ENCODE data around the gene AAGAB. TPM values are rescaled to one million over a fixed set of nuclear protein-coding genes. Genes with fewer than 3 reads are reported as not detected.
"Not testable (repeated sequence)": the region's sequence is repeated elsewhere in the genome, so short reads cannot be mapped to it uniquely, and the experiment has no call there.

Gene AAGAB
- total and polyA plus RNA-seq, 7 experiments from 2014 or later, result 19.5 to 47.8 (median 25.7) TPM

DNA sequence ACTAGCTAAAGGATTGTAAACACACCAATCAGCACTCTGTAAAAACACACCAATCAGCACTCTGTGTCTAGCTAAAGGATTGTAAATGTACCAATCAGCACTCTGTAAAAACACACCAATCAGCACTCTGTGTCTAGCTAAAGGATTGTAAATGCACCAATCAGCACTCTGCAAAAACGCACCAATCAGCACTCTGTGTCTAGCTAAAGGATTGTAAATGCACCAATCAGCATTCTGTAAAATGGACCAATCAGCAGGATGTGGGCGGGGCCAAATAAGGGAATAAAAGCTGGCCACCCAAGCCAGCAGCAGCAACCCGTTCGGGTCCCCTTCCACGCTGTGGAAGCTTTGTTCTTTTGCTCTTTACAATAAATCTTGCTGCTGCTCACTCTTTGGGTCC lies 7.9 kb downstream of the AAGAB start:
- H3K27ac Mint-ChIP-seq; H3K36me3 ChIP-seq (ENCODE audit: control insufficient read depth in 2 of 3, insufficient read depth in 3 of 3, low read length in 3 of 3); ATAC-seq; DNase-seq; H3K4me3 Mint-ChIP-seq; H3K4me3 ChIP-seq (ENCODE audit: low read length); H3K27ac ChIP-seq (ENCODE audit: low read depth, low read length); intact Hi-C loops (cut with micrococcal nuclease); H3K27me3 ChIP-seq (ENCODE audit: control insufficient read depth in 2 of 2, insufficient read depth in 2 of 2, low read length in 2 of 2); H3K9me3 Mint-ChIP-seq; H3K9me3 ChIP-seq (ENCODE audit: control insufficient read depth in 2 of 3, low read length in 3 of 3); H3K27me3 Mint-ChIP-seq: not testable (repeated sequence)
- ChIA-PET CTCF (interaction anchor here (0.7 kb wide), 1 partner anchor 185 kb away, joined by 4 read pairs; no protein-coding TSS in a partner anchor), POLR2A (interaction anchor here (0.6 to 1.0 kb wide), 2 partner anchors 11 to 742 kb away, joined by 3 to 4 read pairs; partner anchors contain the start of genes RPL4 and ZWILCH)
- H3K36me3 Mint-ChIP-seq, result peaks cover 0 to 44% (median 39%) of the 10 kb centered on the region in 5 donors
- H3K4me1 Mint-ChIP-seq, result peaks cover 14 to 62% (median 45%) of the 10 kb centered on the region in 7 donors
- peaks cover 3 to 13% of the 10 kb centered on the region in 2 donors for H3K4me1 ChIP-seq (ENCODE audit: control insufficient read depth in 2 of 2, insufficient read depth in 2 of 2, low read length in 2 of 2)

- Mint-ChIP-seq H3K27ac (no peak overlapping the region), H3K4me3 (no peak overlapping the region), H3K36me3 (peaks cover 0 to 42% (median 39%) of the 10 kb centered on the region in 5 donors), H3K9me3 (peaks cover 0 to 9% (median 2%) of the 10 kb centered on the region in 11 donors), H3K4me1 (peaks cover 28 to 69% (median 52%) of the 10 kb centered on the region in 7 donors), H3K27me3 (no peaks in the 10 kb centered on the region)
- Histone ChIP-seq H3K36me3 (ENCODE audit: control insufficient read depth in 2 of 3, insufficient read depth in 3 of 3, low read length in 3 of 3) (no peaks in the 10 kb centered on the region), H3K27ac (ENCODE audit: low read depth, low read length) (no peak overlapping the region), H3K27me3 (ENCODE audit: control insufficient read depth in 2 of 2, insufficient read depth in 2 of 2, low read length in 2 of 2) (no peaks in the 10 kb centered on the region), H3K4me3 (ENCODE audit: low read length) (no peak overlapping the region), H3K9me3 (ENCODE audit: control insufficient read depth in 2 of 3, low read length in 3 of 3) (no peaks in the 10 kb centered on the region), H3K4me1 (ENCODE audit: control insufficient read depth in 2 of 2, insufficient read depth in 2 of 2, low read length in 2 of 2) (peaks cover 16 to 28% of the 10 kb centered on the region in 2 donors)
- intact Hi-C loops (cut with micrococcal nuclease), result loop anchor here in 1 of 2 donors (5.0 kb wide), 1 partner anchor 163 kb away; no protein-coding TSS in a partner anchor
- ATAC-seq (no peak), DNase-seq (no peak)
- CTCF ChIA-PET, result no interaction called here
- POLR2A ChIA-PET, result interaction anchor here (0.8 kb wide), 1 partner anchor 47 kb away, joined by 3 read pairs; no protein-coding TSS in a partner anchor
These were observed 9.4 kb downstream of the AAGAB start for GRCh38 chr15:67244971-67245478.

DNA sequence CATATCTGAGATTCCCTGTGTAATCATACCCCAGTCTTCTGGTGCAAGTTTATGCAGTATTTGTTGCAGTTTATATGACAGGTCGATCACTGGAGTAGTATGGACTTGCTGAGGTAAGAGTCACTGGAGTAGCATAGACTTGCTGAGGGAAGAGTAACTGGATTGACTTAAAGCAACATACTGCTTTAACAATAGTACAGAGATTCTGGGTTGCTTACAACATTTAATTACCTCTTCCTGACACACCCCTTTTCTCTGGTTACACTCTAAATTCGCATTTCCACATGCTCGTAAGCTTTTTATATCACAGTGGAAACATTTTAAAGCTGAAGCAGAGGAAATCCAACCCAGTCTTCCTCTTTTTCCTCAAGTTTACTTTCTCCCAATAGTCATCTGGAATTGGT lies 11.8 kb downstream of the AAGAB start:
- H3K9me3 Mint-ChIP-seq, result peaks cover 0 to 9% (median 2%) of the 10 kb centered on the region in 11 donors

GRCh38 chr15:67241132-67241855 lies 13.2 kb downstream of the AAGAB start:
- peaks cover 0 to 4% (median 0%) of the 10 kb centered on the region in 11 donors for H3K9me3 Mint-ChIP-seq
- peaks cover 0 to 24% (median 18%) of the 10 kb centered on the region in 5 donors for H3K36me3 Mint-ChIP-seq
- DNase-seq, result peak in 1 of 9 donors; percentile 30
- ChIA-PET POLR2A (interaction anchor here (1.1 kb wide), 1 partner anchor 10 kb away, joined by 3 read pairs; no protein-coding TSS in a partner anchor), CTCF (interaction anchor here (0.5 to 2.1 kb wide), 5 partner anchors 9 to 295 kb away, joined by 3 to 11 read pairs (median 4); no protein-coding TSS in a partner anchor)
- H3K4me1 Mint-ChIP-seq, result peaks cover 34 to 66% (median 56%) of the 10 kb centered on the region in 7 donors
- Histone ChIP-seq H3K9me3 (ENCODE audit: control insufficient read depth in 2 of 3, low read length in 3 of 3) (no peaks in the 10 kb centered on the region), H3K4me3 (ENCODE audit: low read length) (peak overlapping the region; percentile 23), H3K4me1 (ENCODE audit: control insufficient read depth in 2 of 2, insufficient read depth in 2 of 2, low read length in 2 of 2) (peaks cover 16 to 34% of the 10 kb centered on the region in 2 donors), H3K27ac (ENCODE audit: low read depth, low read length) (peak overlapping the region; percentile 36), H3K36me3 (ENCODE audit: control insufficient read depth in 2 of 3, insufficient read depth in 3 of 3, low read length in 3 of 3) (no peaks in the 10 kb centered on the region), H3K27me3 (ENCODE audit: control insufficient read depth in 2 of 2, insufficient read depth in 2 of 2, low read length in 2 of 2) (no peaks in the 10 kb centered on the region)
- H3K4me3 Mint-ChIP-seq, result peak overlapping the region in 9 of 10 donors; percentile 18 to 71 (median 45)
- no peaks in the 10 kb centered on the region for H3K27me3 Mint-ChIP-seq
- intact Hi-C loops (cut with micrococcal nuclease), result loop anchor here (1.0 to 5.0 kb wide), 4 partner anchors 13 to 192 kb away; partner anchors contain the start of genes AAGAB (in 1 of the 2) and IQCH (in 1 of the 2)
- peak overlapping the region in 8 of 9 donors; percentile 46 to 88 (median 76) for H3K27ac Mint-ChIP-seq
- ATAC-seq, result peak; percentile 40

More for the DNA sequence above, 11.8 kb downstream of the AAGAB start:
- H3K4me3 ChIP-seq (ENCODE audit: low read length), result no peak overlapping the region
- H3K27ac Mint-ChIP-seq, result peak overlapping the region in 4 of 9 donors; percentile 9 to 56 (median 23)
- no peak for DNase-seq
- CTCF ChIA-PET, result no interaction called here
- H3K36me3 ChIP-seq (ENCODE audit: control insufficient read depth in 2 of 3, insufficient read depth in 3 of 3, low read length in 3 of 3), result no peaks in the 10 kb centered on the region
- no peak overlapping the region for H3K27ac ChIP-seq (ENCODE audit: low read depth, low read length)
- H3K4me1 ChIP-seq (ENCODE audit: control insufficient read depth in 2 of 2, insufficient read depth in 2 of 2, low read length in 2 of 2), result peaks cover 16 to 34% of the 10 kb centered on the region in 2 donors
- POLR2A ChIA-PET, result interaction anchor here (0.7 kb wide), 1 partner anchor 11 kb away, joined by 3 read pairs; no protein-coding TSS in a partner anchor
- H3K27me3 Mint-ChIP-seq, result no peaks in the 10 kb centered on the region
- no peaks in the 10 kb centered on the region for H3K27me3 ChIP-seq (ENCODE audit: control insufficient read depth in 2 of 2, insufficient read depth in 2 of 2, low read length in 2 of 2)
- peaks cover 0 to 35% (median 32%) of the 10 kb centered on the region in 5 donors for H3K36me3 Mint-ChIP-seq
- peak overlapping the region in 4 of 10 donors; percentile 1 to 64 (median 23) for H3K4me3 Mint-ChIP-seq
- H3K9me3 ChIP-seq (ENCODE audit: control insufficient read depth in 2 of 3, low read length in 3 of 3), result no peaks in the 10 kb centered on the region
- ATAC-seq, result no peak
- H3K4me1 Mint-ChIP-seq, result peaks cover 33 to 65% (median 53%) of the 10 kb centered on the region in 7 donors
- intact Hi-C loops (cut with micrococcal nuclease), result loop anchor here in 1 of 2 donors (5.0 kb wide), 1 partner anchor 160 kb away; no protein-coding TSS in a partner anchor

DNA sequence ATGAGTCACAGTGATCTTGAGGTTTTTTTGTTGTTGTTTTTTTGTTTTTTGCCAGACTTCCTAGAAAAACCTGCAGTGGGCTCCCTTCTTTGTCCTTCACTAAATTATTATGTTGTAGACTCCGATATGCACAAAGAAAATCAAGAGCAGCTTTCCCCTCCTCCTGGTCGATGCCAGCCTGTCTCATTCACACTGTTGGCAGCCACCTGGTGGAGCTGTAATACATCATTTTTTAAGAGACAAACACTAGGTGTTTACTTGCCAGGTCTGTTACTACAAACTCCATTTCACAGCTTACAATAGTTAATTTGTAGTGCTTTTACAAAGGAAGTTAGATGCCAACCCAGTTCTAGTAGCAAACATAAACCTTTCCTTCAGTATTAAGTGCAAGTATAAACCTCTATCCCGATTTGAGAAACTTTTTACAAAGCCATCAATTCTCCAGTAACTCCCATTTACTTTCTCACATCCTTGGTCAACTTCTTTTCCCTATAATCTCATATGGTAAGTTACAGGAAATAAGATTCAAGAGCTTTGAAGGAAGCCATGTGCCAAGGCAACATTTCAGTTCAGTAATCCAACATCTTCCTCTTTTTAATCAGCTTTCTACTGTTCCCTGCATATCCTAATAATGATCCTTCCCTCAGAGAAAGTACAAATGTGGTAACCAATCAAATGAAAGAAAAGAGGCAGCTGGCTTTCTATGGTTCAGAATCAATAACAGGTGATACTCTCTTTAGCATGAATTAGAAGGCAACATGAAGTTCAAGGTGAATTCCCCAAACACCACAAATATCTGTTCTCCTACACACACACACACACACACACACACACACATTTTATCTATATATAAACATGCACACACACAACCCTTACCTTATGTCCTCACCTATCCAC lies 14.0 kb downstream of the AAGAB start:
- Mint-ChIP-seq H3K27ac (peak overlapping the region in 8 of 9 donors; percentile 46 to 88 (median 70)), H3K27me3 (no peaks in the 10 kb centered on the region), H3K4me3 (peak overlapping the region in 9 of 10 donors; percentile 18 to 71 (median 45)), H3K4me1 (peaks cover 34 to 67% (median 56%) of the 10 kb centered on the region in 7 donors), H3K9me3 (peaks cover 0 to 3% (median 0%) of the 10 kb centered on the region in 11 donors), H3K36me3 (peaks cover 0 to 22% (median 19%) of the 10 kb centered on the region in 5 donors)
- intact Hi-C loops (cut with micrococcal nuclease), result loop anchor here (1.0 to 5.0 kb wide), 6 partner anchors 14 to 294 kb away; partner anchors contain the start of genes AAGAB (in 1 of the 2) and IQCH (in 1 of the 2)
- Histone ChIP-seq H3K4me1 (ENCODE audit: control insufficient read depth in 2 of 2, insufficient read depth in 2 of 2, low read length in 2 of 2) (peaks cover 16 to 34% of the 10 kb centered on the region in 2 donors), H3K27ac (ENCODE audit: low read depth, low read length) (no peak overlapping the region), H3K27me3 (ENCODE audit: control insufficient read depth in 2 of 2, insufficient read depth in 2 of 2, low read length in 2 of 2) (no peaks in the 10 kb centered on the region), H3K36me3 (ENCODE audit: control insufficient read depth in 2 of 3, insufficient read depth in 3 of 3, low read length in 3 of 3) (peaks cover 0 to 1% (median 0%) of the 10 kb centered on the region in 3 experiments), H3K4me3 (ENCODE audit: low read length) (peak overlapping the region; percentile 23), H3K9me3 (ENCODE audit: control insufficient read depth in 2 of 3, low read length in 3 of 3) (no peaks in the 10 kb centered on the region)
- CTCF ChIA-PET, result interaction anchor here (0.6 to 2.1 kb wide), 9 partner anchors 9 to 338 kb away, joined by 3 to 11 read pairs (median 4); no protein-coding TSS in a partner anchor
- POLR2A ChIA-PET, result interaction anchor here (0.8 kb wide), 1 partner anchor 14 kb away, joined by 3 read pairs; the partner anchor contains the start of genes AAGAB and IQCH
- peak; percentile 70 for ATAC-seq
- DNase-seq, result peak in 3 of 9 donors; percentile 9 to 30 (median 12)

All from naive thymus-derived CD4-positive, alpha-beta T cell (primary cell).